ENCODE data around the gene GNAI2.

GRCh38 chr3:50303013-50303815 lies 67.2 kb downstream of the GNAI2 start, which contains the start of gene HYAL1:
- TF ChIP-seq TARDBP (IDR thresholded peaks at IDR 0.05) (no peak), ELF4 (IDR thresholded peaks at IDR 0.05) (no peak), FOXM1 (IDR thresholded peaks at IDR 0.05; ENCODE audit: borderline replicate concordance) (no peak), HDGF (IDR thresholded peaks at IDR 0.05; ENCODE audit: borderline replicate concordance) (no peak), ZNF384 (IDR thresholded peaks at IDR 0.05) (no peak), L3MBTL2 (conservative IDR thresholded peaks at IDR 0.05) (no peak), SP1 (IDR thresholded peaks at IDR 0.05) (no peak), BHLHE40 (IDR thresholded peaks at IDR 0.05; ENCODE audit: borderline replicate concordance) (no peak), FOXA1 (IDR thresholded peaks at IDR 0.05) (no peak), ARNT (IDR thresholded peaks at IDR 0.05) (no peak), FOXK2 (IDR thresholded peaks at IDR 0.05) (no peak), SUZ12 (IDR thresholded peaks at IDR 0.05) (no peak), CTBP1 (IDR thresholded peaks at IDR 0.05; ENCODE audit: borderline replicate concordance) (no peak)
